HCT116 (cell line): ENCODE measurements around the gene P2RX6. TPM values are rescaled to one million over a fixed set of nuclear protein-coding genes. Genes with fewer than 3 reads are reported as not detected.

ENCODE experiments used
- ATAC-seq: fragments of 200-7000 bp; cut with Tn5 transposase; 2 replicates; pipeline ENCODE4 v1.9.1; 2020; ENCODE audit warnings: mild to moderate bottlenecking, moderate library complexity
- BruUV-seq: library from RNA; stranded (reverse); fragments of 400-500 nt; replicated peaks from 2 replicates; lab custom pipeline; 2021; lab: Mats Ljungman, UMichigan
- CTCF ChIA-PET: fragments of 300-600 bp; sonication (Branson Sonifier 250); formaldehyde crosslinking; loops from one replicate; lab custom pipeline; 2021; ENCODE audit warnings: antibody characterized with exemption; lab: Charles Lee
- POLR2A ChIA-PET: fragments of 300-600, 350-600 bp; sonication (Branson Sonifier 250); formaldehyde crosslinking; loops from one replicate; lab custom pipeline; 2021; ENCODE audit warnings: antibody characterized with exemption; lab: Charles Lee
- RAD21 ChIA-PET, 2 experiments: fragments of 300-600 bp; sonication (Branson Sonifier 250); formaldehyde crosslinking; loops; one replicate each; lab custom pipeline; 2023; ENCODE audit warnings: low total read pairs in 2 of 2; ENCODE audit not compliant: uncharacterized antibody in 2 of 2, unreplicated experiment in 2 of 2, low non-redundant PET in 1 of 2; lab: Charles Lee
- DNase-seq: peaks from one replicate; pipeline ENCODE4 v3.0.0-alpha.2; 2010; ENCODE audit warnings: low read depth, low spot score
- H2AFZ ChIP-seq: fragments of 200-600 bp; shearing (Covaris generic), sonication (generic); 2 replicates; pipeline ENCODE4 v1.6.1; 2017; ENCODE audit warnings: low read depth, mixed run types, mixed read lengths, antibody characterized with exemption, low read length; ENCODE audit not compliant: poor library complexity, severe bottlenecking
- H3K27ac ChIP-seq: 2 replicates; pipeline ENCODE4 v1.5.1; 2012; ENCODE audit warnings: low read depth, low read length
- H3K27me3 ChIP-seq: fragments of 200-600 bp; sonication (generic); 2 replicates; pipeline ENCODE4 v1.6.1; 2016; ENCODE audit warnings: mixed run types, low read length, mixed read lengths; ENCODE audit not compliant: insufficient read depth
- H3K36me3 ChIP-seq, 2 experiments: fragments of 200-500 bp in 1 of 2; fragments of 200-600 bp in 1 of 2; sonication (Bioruptor generic) in 1 of 2; sonication (generic) in 1 of 2; 2 replicates each; pipeline versions ENCODE4 v1.5.1 to v1.6.1; 2014 to 2016; ENCODE audit warnings: low read length in 2 of 2, inconsistent platforms in 1 of 2, mixed read lengths in 1 of 2, mixed run types in 1 of 2; ENCODE audit not compliant: insufficient read depth in 2 of 2, control insufficient read depth in 1 of 2
- H3K4me1 ChIP-seq, 2 experiments: fragments of 200-600 bp in 1 of 2; sonication (generic) in 1 of 2; 2 replicates each; pipeline versions ENCODE4 v1.5.1 to v1.6.1; 2012 to 2017; ENCODE audit warnings: low read length in 2 of 2, inconsistent platforms in 1 of 2, mild to moderate bottlenecking in 1 of 2, mixed read lengths in 1 of 2, mixed run types in 1 of 2, moderate library complexity in 1 of 2; ENCODE audit not compliant: insufficient read depth in 2 of 2, control insufficient read depth in 1 of 2
- H3K4me2 ChIP-seq: fragments of 200-600 bp; sonication (generic); 2 replicates; pipeline ENCODE4 v1.6.1; 2017; ENCODE audit warnings: mixed run types, low read length, mixed read lengths
- H3K4me3 ChIP-seq, 2 experiments: fragments of 200-600 bp in 1 of 2; sonication (generic) in 1 of 2; replicated peaks in 1 of 2; 2 replicates each; pipeline ENCODE4 v1.5.1; 2011 to 2016; ENCODE audit warnings: low read length in 2 of 2, control low read depth in 1 of 2, low read depth in 1 of 2, mild to moderate bottlenecking in 1 of 2, mixed read lengths in 1 of 2, mixed run types in 1 of 2
- H3K79me2 ChIP-seq: fragments of 200-600 bp; sonication (generic); 2 replicates; pipeline ENCODE4 v1.6.1; 2017; ENCODE audit warnings: mild to moderate bottlenecking, mixed run types, low read length, moderate library complexity, mixed read lengths; ENCODE audit not compliant: insufficient read depth
- H3K9ac ChIP-seq: fragments of 200-600 bp; sonication (generic); 2 replicates; pipeline ENCODE4 v1.6.1; 2016; ENCODE audit warnings: low read length, mixed read lengths
- H3K9me2 ChIP-seq: fragments of 200-600 bp; sonication (generic), shearing (Covaris generic); 2 replicates; pipeline ENCODE4 v1.6.1; 2017; ENCODE audit warnings: mixed run types, mild to moderate bottlenecking, moderate library complexity; ENCODE audit not compliant: insufficient read depth
- H3K9me3 ChIP-seq, 2 experiments: fragments of 200-500 bp in 1 of 2; fragments of 200-600 bp in 1 of 2; sonication (Bioruptor generic) in 1 of 2; sonication (generic) in 1 of 2; 2 replicates each; pipeline ENCODE4 v1.6.1; 2014 to 2017; ENCODE audit warnings: low read length in 2 of 2, mixed read lengths in 2 of 2, inconsistent platforms in 1 of 2, low read depth in 1 of 2, mild to moderate bottlenecking in 1 of 2, mixed run types in 1 of 2, moderate library complexity in 1 of 2; ENCODE audit not compliant: control insufficient read depth in 1 of 2, insufficient read depth in 1 of 2
- H4K20me1 ChIP-seq: fragments of 200-600 bp; sonication (generic), shearing (Covaris generic); 2 replicates; pipeline ENCODE4 v1.6.1; 2017; ENCODE audit warnings: mixed run types, mild to moderate bottlenecking, moderate library complexity; ENCODE audit not compliant: insufficient read depth
- ATF3 ChIP-seq: IDR thresholded peaks from 2 replicates; pipeline ENCODE4 v1.6.1; 2012
- CBX3 ChIP-seq: IDR thresholded peaks from 2 replicates; pipeline ENCODE4 v1.6.1; 2012; ENCODE audit warnings: low read depth
- CEBPB ChIP-seq: IDR thresholded peaks from 2 replicates; pipeline ENCODE4 v1.6.1; 2012; ENCODE audit warnings: low read depth
- CTCF ChIP-seq, 3 experiments: fragments of 200-600 bp in 1 of 3; sonication (generic) in 1 of 3; IDR thresholded peaks in 2 of 3; conservative IDR thresholded peaks in 1 of 3; 2 replicates each; pipeline ENCODE4 v1.5.1; 2012 to 2017; ENCODE audit warnings: low read depth in 2 of 3, low read length in 2 of 3, antibody characterized with exemption in 1 of 3, borderline replicate concordance in 1 of 3, control low read depth in 1 of 3, mild to moderate bottlenecking in 1 of 3, mixed read lengths in 1 of 3, mixed run types in 1 of 3, moderate library complexity in 1 of 3; ENCODE audit not compliant: insufficient read depth in 1 of 3
- EGR1 ChIP-seq: IDR thresholded peaks from 2 replicates; pipeline ENCODE4 v1.6.1; 2012; ENCODE audit warnings: low read depth
- ELF1 ChIP-seq: IDR thresholded peaks from 2 replicates; pipeline ENCODE4 v1.6.1; 2012; ENCODE audit warnings: low read depth, borderline replicate concordance
- JUND ChIP-seq: IDR thresholded peaks from 2 replicates; pipeline ENCODE4 v1.6.1; 2012
- POLR2A ChIP-seq: IDR thresholded peaks from 2 replicates; pipeline ENCODE4 v1.7.0; 2011; ENCODE audit warnings: borderline replicate concordance; ENCODE audit not compliant: insufficient read depth, insufficient read length; ENCODE audit errors: extremely low read depth
- SIN3A ChIP-seq: IDR thresholded peaks from 2 replicates; pipeline ENCODE4 v1.6.1; 2012; ENCODE audit warnings: low read depth
- SP1 ChIP-seq: IDR thresholded peaks from 2 replicates; pipeline ENCODE4 v1.6.1; 2012; ENCODE audit warnings: low read depth
- SRF ChIP-seq: IDR thresholded peaks from 2 replicates; pipeline ENCODE4 v1.6.1; 2012; ENCODE audit warnings: low read depth
- TCF7L2 ChIP-seq: IDR thresholded peaks from 2 replicates; pipeline ENCODE4 v1.7.0; 2011; ENCODE audit warnings: borderline replicate concordance, inconsistent platforms; ENCODE audit not compliant: insufficient read depth, insufficient read length; ENCODE audit errors: extremely low read depth
- YY1 ChIP-seq: IDR thresholded peaks from 2 replicates; pipeline ENCODE4 v1.6.1; 2011; ENCODE audit warnings: low read length, low read depth, moderate library complexity, mild to moderate bottlenecking; ENCODE audit not compliant: insufficient replicate concordance; ENCODE audit errors: extremely low read depth
- ZFX ChIP-seq: fragments of 450-650 bp; IDR thresholded peaks from 2 replicates; pipeline ENCODE4 v1.6.1; 2017
- ZNF274 ChIP-seq: fragments of 200-500 bp; sonication (Bioruptor generic); IDR thresholded peaks from 2 replicates; pipeline ENCODE4 v1.6.1; 2014; ENCODE audit warnings: mild to moderate bottlenecking, low read depth, low read length, inconsistent platforms
- intact Hi-C: fragments of 100-400 bp; cut with micrococcal nuclease; formaldehyde crosslinking; loops from 2 replicates; pipeline ENCODE4 v1.10.0; 2022
- total RNA-seq: library from RNA; stranded (reverse); gene quantifications from one replicate; pipeline ENCODE4 v1.2.1, GENCODE V29; 2021; ENCODE audit not compliant: unreplicated experiment
- TF ChIP-seq, protein P1 (sequence below): IDR thresholded peaks from 2 replicates; pipeline ENCODE4 v1.6.1; 2012; ENCODE audit warnings: low read depth

P2RX6 gene
- total RNA-seq, 1 experiment from 2014 or later: 0.20 TPM

GRCh38 chr22:21042978-21043859, 28.3 kb downstream of the P2RX6 start:
- no peaks in the 10 kb centered on the region for H3K27me3 ChIP-seq
- ChIA-PET CTCF (interaction anchor here (0.6 kb wide), 1 partner anchor 158 kb away, joined by 4 read pairs; no protein-coding TSS in a partner anchor), POLR2A (no interaction called here), RAD21 (no interaction called here)
- no peak overlapping the region for H2AFZ ChIP-seq
- no peak overlapping the region for H3K27ac ChIP-seq
- peaks cover 0 to 31% of the 10 kb centered on the region in 2 experiments; a peak in 2 of 4 replicates for H3K4me1 ChIP-seq
- BruUV-seq: no TSS peak
- TF ChIP-seq YY1 (no peak), ELF1 (no peak), CEBPB (no peak), POLR2A (no peak), ZFX (no peak), SRF (no peak), EGR1 (no peak), CBX3 (no peak), JUND (no peak), ZNF274 (no peak), SIN3A (no peak), SP1 (no peak), TCF7L2 (no peak), CTCF (IDR thresholded peaks at IDR 0.05 in 2 of 3, conservative IDR thresholded peaks at IDR 0.05 in 1 of 3; ENCODE audit: borderline replicate concordance in 1 of 3, insufficient read depth in 1 of 3, low read depth in 2 of 3, low read length in 2 of 3) (no peak), ATF3 (no peak)
- TF ChIP-seq, protein P1, sequence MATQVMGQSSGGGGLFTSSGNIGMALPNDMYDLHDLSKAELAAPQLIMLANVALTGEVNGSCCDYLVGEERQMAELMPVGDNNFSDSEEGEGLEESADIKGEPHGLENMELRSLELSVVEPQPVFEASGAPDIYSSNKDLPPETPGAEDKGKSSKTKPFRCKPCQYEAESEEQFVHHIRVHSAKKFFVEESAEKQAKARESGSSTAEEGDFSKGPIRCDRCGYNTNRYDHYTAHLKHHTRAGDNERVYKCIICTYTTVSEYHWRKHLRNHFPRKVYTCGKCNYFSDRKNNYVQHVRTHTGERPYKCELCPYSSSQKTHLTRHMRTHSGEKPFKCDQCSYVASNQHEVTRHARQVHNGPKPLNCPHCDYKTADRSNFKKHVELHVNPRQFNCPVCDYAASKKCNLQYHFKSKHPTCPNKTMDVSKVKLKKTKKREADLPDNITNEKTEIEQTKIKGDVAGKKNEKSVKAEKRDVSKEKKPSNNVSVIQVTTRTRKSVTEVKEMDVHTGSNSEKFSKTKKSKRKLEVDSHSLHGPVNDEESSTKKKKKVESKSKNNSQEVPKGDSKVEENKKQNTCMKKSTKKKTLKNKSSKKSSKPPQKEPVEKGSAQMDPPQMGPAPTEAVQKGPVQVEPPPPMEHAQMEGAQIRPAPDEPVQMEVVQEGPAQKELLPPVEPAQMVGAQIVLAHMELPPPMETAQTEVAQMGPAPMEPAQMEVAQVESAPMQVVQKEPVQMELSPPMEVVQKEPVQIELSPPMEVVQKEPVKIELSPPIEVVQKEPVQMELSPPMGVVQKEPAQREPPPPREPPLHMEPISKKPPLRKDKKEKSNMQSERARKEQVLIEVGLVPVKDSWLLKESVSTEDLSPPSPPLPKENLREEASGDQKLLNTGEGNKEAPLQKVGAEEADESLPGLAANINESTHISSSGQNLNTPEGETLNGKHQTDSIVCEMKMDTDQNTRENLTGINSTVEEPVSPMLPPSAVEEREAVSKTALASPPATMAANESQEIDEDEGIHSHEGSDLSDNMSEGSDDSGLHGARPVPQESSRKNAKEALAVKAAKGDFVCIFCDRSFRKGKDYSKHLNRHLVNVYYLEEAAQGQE: no peak
- no peaks in the 10 kb centered on the region for H4K20me1 ChIP-seq
- no peak overlapping the region for H3K4me3 ChIP-seq
- DNase-seq: no peak
- no peaks in the 10 kb centered on the region for H3K9me3 ChIP-seq
- intact Hi-C loops: no loop called here
- H3K4me2 ChIP-seq: 0 out of 2 replicates have a peak overlapping the region, but pooled peaks have one; percentile 4
- H3K9ac ChIP-seq: no peak overlapping the region
- no peak for ATAC-seq
- H3K9me2 ChIP-seq: no peaks in the 10 kb centered on the region
- no peaks in the 10 kb centered on the region for H3K36me3 ChIP-seq
- H3K79me2 ChIP-seq: no peaks in the 10 kb centered on the region
